ENCODE measurements around the gene TMPRSS15.

DNA sequence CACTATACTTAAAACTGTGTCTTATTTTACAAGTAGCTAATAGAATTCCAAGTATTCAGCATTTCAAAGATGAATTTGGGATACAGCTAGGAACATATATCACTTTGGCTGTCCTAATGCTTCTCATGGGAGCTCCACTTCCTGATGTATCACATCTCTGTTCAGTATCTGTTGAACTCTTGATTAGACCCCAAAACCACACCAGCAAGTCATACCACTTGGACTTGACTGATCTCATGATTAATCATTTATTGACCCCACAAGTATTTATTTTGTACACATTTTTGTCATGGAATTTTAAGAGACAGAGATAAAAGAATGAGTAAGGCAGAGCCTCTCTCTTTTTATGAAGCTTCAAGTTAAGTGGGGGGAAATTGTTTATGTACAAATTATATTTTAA, 30.0 kb downstream of the TMPRSS15 start:
- TF ChIP-seq, protein P1, sequence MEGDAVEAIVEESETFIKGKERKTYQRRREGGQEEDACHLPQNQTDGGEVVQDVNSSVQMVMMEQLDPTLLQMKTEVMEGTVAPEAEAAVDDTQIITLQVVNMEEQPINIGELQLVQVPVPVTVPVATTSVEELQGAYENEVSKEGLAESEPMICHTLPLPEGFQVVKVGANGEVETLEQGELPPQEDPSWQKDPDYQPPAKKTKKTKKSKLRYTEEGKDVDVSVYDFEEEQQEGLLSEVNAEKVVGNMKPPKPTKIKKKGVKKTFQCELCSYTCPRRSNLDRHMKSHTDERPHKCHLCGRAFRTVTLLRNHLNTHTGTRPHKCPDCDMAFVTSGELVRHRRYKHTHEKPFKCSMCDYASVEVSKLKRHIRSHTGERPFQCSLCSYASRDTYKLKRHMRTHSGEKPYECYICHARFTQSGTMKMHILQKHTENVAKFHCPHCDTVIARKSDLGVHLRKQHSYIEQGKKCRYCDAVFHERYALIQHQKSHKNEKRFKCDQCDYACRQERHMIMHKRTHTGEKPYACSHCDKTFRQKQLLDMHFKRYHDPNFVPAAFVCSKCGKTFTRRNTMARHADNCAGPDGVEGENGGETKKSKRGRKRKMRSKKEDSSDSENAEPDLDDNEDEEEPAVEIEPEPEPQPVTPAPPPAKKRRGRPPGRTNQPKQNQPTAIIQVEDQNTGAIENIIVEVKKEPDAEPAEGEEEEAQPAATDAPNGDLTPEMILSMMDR (IDR thresholded peaks at IDR 0.05; ENCODE audit: low read depth, low read length), result no peak
- no peak for TF ChIP-seq EZH2phosphoT487 (IDR thresholded peaks at IDR 0.05; ENCODE audit: low read depth)
